Measurements from ENCODE around the gene RSF1.
"Not testable (repeated sequence)": the region's sequence is repeated elsewhere in the genome, so short reads cannot be mapped to it uniquely, and the experiment has no call there.

RSF1 gene, protein sequence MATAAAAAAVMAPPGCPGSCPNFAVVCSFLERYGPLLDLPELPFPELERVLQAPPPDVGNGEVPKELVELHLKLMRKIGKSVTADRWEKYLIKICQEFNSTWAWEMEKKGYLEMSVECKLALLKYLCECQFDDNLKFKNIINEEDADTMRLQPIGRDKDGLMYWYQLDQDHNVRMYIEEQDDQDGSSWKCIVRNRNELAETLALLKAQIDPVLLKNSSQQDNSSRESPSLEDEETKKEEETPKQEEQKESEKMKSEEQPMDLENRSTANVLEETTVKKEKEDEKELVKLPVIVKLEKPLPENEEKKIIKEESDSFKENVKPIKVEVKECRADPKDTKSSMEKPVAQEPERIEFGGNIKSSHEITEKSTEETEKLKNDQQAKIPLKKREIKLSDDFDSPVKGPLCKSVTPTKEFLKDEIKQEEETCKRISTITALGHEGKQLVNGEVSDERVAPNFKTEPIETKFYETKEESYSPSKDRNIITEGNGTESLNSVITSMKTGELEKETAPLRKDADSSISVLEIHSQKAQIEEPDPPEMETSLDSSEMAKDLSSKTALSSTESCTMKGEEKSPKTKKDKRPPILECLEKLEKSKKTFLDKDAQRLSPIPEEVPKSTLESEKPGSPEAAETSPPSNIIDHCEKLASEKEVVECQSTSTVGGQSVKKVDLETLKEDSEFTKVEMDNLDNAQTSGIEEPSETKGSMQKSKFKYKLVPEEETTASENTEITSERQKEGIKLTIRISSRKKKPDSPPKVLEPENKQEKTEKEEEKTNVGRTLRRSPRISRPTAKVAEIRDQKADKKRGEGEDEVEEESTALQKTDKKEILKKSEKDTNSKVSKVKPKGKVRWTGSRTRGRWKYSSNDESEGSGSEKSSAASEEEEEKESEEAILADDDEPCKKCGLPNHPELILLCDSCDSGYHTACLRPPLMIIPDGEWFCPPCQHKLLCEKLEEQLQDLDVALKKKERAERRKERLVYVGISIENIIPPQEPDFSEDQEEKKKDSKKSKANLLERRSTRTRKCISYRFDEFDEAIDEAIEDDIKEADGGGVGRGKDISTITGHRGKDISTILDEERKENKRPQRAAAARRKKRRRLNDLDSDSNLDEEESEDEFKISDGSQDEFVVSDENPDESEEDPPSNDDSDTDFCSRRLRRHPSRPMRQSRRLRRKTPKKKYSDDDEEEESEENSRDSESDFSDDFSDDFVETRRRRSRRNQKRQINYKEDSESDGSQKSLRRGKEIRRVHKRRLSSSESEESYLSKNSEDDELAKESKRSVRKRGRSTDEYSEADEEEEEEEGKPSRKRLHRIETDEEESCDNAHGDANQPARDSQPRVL (N-terminal part only)

DNA sequence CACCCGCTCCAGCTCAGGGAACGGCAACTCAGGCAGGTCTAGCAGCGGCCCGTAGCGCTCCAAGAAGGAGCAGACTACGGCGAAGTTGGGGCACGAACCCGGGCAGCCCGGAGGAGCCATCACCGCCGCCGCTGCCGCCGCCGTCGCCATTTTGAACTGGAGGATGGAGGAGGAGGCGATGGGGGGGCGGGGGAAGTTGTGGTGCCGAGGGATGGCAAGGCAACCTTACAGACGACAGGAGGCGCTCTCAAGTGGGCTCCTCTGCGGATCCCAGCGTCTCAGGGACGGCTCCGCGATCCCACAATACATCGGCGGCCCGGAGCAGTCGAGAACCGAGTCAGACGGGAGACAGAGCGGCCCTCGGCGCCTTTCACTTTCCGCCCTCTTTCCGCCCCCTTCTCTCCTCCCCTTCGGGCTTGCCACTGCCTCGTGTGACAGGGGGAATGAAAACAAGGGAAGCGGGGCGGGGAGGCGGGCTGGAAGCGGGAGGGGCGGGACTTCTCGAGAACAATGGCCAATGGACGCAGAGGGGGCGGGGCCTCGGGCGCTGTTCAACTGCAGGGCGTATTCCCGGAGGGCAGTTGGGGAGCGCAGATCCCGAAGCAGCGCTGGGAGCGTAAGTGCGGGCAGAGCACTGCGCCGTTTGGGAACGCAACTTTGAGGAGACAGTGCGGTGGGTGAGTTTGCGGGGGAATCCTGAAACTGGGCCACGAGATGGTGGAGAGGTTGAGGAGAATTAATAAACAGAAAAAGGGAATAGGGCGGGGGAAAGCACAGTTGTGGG, at the start of gene RSF1, which contains the start of gene AAMDC:
RSF1 (minus strand) TSS at position 158 of the 784 bp plus-strand sequence; CDS start at position 150, 8 bp downstream.
AAMDC (plus strand) TSS at position 580 of the 784 bp plus-strand sequence. CDS start 21,353 bp downstream, outside the sequence.
- DNase-seq: peak; percentile 94

DNA sequence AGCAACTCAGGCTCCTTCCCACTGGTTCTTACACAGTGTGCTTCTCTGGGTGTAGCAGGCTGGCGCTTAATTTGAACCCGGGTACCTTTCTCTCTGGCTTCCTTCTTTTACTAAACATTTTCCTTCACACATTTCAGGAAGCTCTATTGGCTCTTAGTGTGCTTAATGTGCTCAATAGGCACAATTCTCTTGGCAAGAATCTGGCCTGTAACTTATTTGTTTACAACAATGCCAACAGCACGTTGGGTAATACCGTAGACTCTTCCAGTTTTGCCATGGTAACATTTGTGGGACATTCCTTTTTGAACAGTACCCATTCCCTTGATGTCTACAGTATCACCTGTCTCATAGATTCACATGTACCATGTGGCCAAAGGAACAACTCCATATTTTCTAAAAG, 48.2 kb upstream of the RSF1 start:
- DNase-seq: no peak

DNA sequence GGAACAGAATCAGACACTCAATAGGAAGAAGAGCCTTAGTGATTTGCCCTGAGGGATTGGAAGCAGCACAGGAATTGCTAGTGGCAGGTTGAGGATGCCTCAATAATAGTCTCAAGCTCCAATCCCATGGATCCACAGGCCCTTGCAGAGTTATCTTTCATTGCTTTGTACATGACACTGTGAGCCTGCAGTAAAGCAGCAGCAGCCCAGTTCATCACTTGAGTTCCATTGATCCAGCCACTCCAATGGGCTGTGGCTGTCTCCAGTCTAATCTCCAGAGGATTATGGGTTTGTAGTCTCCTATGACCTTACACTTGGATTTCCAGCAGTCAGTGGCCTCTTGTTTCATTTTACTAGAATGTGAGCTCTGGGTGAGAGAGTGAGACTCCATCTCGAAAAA, 45.8 kb upstream of the RSF1 start:
- DNase-seq: no peak

DNA sequence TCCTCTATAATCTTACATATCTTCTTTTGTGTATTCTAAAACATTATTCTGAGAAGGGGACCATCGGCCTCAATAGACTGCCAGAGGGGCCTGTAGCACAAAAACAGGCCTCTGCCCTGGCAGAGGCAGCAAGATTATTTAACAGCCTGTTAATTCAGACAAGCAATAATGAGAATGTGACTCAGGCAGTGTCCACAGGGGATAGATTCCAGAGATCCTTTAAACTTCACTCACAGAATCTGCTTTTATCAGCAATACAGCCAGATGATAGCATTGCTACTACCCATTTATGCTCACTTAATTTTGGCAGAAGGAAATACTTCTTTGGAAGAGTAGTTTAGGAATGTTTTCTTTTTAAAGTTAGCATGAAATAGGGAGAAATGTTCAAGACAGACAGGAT, 45.3 kb upstream of the RSF1 start:
- DNase-seq: no peak

DNA sequence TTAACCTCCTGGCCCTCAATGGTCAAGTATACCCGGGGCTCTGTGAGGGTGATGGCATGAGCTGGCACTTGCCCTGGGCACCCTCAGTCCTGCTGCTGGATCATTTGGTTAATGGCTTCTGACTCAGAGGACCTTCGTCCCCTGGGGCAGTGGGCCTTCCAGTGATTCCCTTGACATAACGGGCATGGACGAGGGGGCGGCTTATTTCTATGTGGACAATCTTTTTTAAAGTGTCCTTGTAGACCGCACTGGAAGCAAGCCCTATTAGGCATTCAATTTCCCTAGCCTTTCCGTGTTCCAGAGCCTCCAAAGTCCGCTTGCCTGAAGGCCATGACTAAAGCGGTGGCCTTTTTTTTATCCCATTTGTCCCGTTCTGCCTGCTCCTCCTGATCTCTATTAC, 40.9 kb upstream of the RSF1 start:
- DNase-seq: not testable (repeated sequence)

DNA sequence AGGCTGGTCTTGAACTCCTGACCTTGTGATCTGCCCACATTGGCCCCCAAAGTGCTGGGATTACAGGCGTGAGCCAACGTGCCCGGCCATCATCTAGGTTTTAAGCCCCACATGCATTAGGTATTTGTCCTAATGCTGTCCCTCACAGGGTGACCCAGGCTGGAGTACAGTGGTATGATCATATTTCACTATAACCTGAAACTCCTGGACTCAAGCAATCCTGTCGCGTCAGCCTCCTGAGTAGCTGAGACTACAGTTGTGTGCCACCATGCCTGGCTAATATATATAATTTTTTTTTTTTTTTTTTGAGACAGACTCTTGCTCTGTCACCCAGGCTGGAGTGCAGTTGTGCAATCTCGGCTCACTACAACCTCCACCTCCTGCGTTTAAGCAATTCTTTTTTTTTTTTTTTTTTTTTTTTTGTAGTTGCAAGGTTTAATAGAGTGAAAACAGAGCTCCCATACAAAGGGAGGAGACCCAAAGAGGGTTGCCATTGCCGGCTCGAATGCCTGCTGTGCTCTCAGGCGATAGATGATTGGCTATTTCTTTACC, 37.5 kb upstream of the RSF1 start:
- DNase-seq: not testable (repeated sequence)

DNA sequence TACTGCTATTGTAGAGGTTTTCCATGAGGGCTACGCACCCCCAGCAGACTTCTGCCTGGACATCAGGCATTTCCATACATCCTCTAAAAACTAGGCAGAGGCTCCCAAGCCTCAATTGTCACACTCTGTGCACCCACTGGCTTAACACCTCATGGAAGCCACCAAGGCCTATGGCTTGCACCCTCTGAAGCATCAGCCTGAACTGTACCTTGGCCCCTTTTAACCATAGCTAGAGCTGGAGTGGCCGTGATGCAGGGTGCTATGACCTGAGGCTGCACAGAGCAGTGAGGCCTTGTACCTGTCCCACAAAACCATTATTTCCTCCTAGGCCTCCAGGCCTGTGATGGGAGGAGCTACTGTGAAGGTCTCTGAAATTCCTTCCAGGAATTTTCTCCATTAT, 34.3 kb upstream of the RSF1 start:
- no peak for DNase-seq

DNA sequence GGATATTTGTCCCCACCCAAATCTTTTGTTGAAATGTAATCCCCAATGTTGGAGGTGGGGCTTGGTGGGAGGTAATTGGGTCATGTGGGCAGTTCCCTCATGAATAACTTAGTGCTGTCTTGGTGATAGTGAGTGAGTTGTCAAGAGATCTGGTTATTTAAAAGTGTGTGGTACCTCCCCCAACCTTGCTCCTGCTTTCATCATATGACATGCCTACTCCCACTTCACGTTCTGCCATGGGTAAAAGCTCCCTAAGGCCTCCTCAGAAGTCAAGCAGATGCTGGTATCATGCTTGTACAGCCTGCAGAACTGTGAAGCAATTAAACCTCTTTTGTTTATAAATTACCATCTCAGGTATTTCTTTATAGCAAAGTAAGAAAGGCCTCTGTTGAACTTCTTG, 31.0 kb upstream of the RSF1 start:
- no peak for DNase-seq

DNA sequence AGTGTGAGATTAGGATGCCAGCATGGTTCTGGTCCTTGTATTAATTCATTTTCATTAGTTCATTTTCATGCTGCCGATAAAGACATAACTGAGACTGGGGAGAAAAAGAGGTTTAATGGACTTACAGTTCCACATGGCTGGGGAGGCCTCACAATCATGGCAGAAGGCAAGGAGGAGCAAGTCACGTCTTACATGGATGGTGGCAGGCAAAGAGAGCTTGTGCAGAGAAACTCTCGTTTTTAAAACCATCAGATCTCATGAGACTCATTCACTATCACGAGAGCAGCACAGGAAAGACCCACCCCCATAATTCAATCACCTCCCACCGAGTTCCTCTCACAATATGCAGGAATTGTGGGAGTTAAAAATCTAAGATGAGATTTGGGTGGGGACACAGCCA, 23.2 kb upstream of the RSF1 start:
- not testable (repeated sequence) for DNase-seq

DNA sequence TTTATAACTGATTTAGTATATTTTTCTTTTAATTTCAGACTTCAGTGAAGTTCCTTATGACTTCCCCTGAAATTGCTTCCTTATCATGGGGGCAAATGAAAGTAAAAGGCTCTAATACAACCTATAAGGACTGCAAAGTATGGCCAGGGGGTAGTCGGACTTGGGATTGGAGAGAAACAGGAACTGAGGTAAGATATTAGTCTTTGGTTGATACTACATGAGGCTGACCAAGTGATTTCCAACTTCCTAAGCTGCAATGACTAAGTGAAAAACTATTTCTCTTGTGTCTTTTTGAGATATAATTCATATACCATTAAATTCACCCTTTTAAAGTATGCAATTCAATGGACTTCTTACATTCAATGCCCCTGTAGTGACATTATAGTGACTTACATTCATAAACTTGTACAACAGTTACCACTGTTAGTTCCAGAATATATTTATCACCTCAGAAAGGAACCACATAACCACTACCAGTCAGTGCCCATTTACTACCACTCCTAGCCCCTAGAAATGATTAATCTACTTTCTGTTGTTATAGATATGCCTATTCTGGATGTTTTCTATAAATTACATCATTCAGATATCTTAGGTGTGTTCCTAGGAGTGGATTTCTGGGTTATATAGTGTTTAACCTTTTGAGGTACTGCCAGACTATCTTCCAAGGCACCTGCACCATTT, 22.1 kb upstream of the RSF1 start:
- DNase-seq: no peak

DNA sequence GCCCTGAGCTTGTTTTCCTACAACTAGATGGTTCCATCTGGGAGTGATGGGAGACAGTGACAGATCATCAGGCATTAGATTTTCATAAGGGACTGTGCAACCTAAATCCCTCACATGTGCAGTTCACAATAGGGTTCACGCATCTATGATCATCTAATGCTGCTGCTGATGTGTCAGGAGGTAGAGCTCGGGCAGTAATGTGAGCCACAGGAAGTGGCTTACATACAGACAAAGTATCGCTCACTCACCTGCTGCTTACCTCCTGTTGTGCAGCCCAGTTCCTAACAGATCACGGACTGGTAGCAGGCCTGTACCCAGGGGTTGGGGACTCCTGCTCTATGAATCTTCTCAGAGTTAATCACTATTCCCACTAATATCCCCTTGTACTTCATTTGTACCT, 12.8 kb upstream of the RSF1 start:
- no peak for DNase-seq

DNA sequence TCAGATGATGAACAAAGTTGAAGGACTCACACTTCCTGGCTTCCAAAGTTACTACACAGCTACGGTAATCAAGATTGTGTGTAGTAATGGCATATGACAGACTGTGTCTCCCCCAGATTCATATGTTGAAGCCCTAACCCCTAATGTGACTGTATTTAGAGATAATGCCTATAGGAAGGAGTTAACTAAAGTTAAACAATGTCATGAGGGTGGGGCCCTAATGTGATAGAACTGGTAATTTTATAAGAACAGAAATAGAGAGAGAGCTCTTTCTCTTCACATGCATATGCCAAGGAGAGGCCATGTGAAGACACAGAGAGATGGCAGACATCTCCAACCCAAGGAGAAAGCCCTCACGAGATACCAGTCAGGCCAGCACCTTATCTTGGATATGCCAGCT, 8.4 kb upstream of the RSF1 start:
- DNase-seq: no peak

DNA sequence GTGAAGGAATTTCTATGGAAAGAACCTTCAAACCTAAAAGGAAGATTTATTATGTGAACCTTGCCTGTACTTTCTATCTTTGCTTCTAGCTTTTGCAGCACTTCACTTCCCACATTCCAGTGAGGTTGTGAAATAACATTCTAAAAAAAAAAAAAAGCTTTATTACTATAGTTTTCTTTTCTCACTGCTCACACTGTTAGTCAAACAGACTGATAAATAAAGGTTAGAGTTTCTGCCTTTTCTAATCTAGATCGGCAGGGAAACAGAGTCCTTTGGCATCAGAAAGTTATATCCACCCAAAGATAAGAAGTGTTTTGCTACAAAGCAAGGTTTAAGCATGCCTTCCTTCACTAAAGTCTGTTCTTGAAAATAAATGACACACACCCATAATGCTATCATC, 3.3 kb upstream of the RSF1 start:
- no peak for DNase-seq

DNA sequence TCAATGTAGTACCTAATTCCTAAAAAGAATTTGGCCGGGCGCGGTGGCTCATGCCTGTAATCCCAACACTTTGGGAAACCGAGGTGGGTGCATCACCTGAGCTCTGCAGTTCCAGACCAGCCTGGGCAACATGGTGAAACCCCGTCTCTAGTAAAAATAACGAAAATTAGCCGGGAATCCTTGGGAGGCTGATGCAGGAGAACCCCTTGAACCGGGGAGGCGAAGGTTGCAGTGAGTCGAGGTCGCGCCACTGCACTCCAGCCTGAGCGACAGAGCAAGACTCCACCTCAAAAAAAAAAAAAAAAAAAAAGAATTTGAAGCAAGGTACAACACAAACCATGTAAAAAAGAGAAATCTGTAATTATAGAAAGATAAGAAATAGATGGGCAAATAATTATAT, 1.6 kb upstream of the RSF1 start:
- DNase-seq: not testable (repeated sequence)

DNA sequence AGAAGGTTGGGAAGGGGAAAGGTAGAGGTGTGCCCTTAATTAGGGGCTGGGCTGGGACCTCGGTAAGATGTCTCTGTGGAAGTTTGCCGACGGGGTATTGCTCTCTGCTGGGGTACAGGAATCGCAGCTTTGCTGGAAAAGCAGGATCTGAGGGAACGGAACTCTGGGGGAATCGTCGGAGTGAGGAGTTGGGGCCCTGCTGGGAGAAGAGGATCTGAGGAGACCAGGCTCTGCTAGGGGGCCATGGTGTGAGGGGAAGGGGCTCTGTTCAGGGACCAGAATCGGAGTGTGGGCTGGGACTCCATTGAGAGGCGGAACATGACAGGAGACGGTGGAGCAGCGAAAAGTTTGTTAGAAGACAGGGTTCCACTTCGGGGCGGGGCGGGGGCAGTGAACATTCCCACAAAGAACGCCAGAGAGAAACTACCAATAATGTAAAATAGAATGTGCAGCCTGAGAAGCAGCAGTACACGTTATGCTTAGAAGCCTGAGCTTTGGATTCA, 878 bp upstream of the RSF1 start:
- DNase-seq: peak; percentile 9

DNA sequence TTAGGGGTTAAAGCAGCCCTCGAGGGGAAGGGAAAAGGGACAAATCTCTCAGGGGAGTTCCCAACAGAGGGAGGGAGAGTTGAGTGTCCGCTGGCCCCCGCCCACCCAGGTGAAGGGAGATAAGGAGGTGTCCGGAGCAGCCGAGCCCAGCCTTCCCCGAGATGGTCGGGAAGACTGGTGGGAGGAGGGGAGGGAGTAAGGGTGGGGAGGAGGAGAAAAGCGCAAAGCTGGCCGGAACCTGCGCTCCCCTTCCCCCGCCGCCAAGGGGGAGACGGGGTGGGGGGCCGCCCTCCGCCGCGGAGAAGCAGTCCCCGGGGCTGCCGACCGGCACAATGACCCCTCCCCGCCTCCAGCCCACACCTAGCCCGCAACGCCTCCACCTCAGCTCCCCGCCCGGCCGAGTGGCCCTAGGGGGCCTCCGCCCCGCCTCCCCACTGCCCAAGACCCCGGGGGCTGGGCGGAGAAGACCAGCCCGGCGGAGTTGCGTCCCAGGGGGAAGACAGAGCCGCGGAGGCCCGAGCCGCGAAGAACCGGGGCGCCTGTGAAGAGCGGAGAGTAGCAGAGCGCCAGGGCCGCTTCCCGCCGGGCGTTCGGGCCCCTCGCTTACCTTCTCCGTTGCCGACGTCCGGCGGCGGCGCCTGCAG, 479 bp downstream of the RSF1 start:
- DNase-seq: peak; percentile 9

DNA sequence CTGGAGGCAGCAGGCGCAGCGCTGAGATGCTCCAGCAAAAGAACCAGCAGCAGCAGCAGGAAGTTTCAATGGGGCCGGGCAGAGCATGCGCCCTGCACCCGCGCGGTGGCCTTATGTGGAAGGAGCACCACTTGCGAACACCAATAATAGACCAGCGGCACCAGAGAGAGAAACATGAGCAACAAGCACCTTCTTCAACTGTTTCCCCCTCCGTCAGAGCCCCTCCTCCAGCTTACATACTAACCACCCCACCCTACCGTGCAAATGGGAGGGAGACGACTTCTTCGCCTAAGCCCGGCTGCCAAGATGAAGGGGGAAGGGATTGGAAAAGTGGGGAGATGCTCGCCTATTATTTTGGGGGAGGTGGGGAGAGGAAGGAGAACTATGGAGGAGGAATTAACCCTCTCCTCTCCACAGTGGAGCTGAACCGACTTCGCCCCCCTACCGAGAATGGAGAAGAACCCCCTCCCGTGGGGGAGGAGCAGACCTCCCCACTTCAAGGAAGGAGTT, 1.1 kb downstream of the RSF1 start:
- peak; percentile 76 for DNase-seq

DNA sequence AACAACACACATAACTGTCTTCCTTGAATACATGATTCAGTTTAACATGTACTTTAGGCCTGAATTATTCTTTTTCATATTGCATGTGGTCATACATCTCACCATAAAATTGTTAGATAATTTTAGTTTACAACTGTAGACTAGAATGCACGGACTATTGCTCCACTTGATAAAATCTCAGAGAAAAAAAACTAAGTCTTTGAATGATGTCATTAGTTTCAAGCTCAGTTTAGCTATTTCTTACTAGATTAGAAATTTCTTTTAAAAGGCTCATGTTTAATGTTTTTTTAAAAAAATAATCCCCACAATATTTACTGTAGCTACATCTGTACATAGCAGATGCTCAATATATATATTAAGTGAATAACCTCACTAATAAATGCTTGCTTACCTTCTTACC, 5.1 kb downstream of the RSF1 start:
- DNase-seq: no peak

DNA sequence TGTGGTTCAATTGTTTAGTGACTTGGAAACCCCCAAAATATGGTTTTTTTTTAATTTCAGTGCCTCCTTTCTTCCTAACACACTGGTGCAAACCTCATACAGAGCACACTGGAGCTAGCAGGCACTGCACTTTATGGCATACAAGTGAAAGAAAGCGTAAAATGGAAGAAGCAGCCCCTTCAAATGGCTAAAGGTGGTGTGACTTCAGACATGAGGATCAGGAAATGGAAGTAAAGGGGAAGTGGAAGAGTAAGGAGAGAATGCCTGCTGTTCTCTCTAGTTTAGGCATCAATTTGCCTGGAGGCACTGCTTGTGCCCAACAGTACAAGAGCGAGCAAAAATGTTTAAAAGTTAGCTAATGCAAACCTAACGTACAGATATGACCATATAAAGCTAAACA, 5.7 kb downstream of the RSF1 start:
- DNase-seq: no peak

DNA sequence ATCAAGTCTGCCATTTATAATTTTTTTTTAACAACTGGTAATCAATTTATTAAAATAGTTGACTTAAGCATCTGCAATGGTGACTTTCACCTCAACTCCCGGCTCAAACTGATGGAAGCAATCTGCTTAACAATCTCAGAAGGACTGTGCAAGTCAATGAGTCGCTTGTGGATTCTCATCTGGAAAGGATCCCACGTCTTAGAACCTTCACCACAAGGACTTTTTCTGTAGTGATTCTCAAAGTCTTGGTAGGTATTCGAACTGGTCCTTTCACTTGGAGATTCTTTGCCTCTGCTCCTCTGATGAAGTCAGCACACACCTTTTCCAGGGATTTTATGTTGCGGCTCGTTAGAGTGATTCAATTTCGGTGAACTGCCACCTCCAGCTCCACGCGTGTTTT, 7.3 kb downstream of the RSF1 start:
- no peak for DNase-seq
